ENCODE measurements around the gene ENC1.

The ENC1 gene

DNA sequence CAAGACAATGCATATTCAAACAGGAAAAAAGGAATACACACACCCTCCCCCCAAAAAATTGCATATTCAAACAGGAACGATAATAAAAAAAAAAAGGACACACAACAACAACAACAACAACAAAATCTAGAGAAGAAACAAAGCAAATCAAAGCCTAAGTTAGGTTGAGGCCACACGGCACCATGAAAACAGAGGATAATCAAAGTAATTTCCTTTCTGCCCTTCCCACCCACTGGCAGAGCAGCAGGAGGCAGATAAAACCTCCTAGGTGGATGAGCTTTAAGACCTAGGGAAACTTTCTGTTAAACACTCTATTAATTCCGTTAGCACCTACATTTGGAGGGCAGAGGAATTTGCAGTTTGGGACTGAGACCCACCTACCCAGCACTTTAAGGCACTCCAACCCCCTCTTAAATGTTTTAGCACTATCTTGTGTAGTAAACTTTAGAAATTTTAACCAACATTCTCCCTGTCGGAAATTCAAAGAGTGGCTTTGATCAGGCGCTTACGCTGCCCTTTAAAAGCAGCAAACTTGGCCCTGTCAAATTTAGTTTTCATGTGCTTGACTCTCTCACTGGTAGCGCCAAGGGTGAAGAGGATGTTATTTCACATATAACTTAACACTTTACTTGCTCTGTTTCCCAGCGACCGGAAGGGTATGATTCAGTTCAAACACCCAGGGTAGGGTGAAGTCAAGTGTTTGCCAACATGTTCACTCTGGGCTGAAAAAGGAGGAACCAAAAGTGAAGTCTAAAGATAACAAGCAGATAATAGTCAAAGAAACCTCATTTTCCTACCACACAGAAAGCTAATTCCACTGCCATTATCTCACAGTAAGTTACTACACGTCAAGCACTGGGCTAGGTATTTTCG, 9.2 kb downstream of the ENC1 start:
- DNase-seq (ENCODE audit: low read depth in 3 of 3) = no peak

DNA sequence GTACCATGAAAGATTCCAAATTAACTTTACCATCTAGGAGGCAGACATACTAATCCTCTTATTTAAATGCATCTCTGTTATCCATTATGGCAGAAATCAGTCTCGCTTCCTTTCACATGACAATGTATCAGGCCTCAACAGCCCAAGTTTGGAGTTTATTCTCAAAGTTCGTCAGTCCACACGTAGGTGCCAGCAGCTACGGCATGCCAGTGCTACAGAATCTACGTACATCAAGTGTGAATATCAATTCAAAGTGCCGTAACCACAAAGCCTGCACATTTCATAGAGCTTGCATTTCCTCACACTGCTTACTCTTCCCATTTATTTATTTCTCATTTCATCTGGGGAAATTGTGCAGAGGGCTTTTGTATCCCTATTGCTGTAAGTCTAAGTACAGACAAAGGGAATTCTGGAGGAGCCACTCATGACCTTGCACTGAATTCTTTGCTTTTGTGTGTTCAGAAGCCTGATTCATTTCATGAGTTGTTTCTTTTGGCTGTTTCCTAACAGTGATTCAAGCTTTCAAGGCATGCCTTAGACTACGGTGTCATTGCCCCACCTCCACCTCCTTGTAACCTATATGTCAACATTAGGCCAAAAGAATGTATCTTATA, 10.0 kb downstream of the ENC1 start:
- DNase-seq (ENCODE audit: low read depth in 3 of 3) = no peak

DNA sequence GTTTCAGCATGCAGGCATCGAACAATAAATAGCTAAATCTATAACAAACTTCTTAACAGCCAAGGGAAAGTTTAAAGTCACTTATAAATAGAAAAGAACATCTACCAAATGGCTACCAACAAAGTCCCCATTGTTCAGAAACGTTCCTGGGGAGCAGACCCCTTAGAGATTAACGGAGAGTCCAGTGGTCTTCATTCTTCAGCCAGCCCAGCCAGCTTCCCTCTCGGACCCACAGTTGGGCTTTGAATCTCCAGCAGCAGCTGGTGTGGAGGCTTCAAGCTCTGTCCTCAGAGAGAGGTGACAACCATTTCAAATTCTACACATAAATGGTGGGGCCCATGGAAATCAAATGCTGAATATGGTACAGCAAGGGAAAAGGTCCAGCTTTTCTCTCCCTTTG, 11.2 kb downstream of the ENC1 start:
- no peak for DNase-seq (ENCODE audit: low read depth in 3 of 3)

DNA sequence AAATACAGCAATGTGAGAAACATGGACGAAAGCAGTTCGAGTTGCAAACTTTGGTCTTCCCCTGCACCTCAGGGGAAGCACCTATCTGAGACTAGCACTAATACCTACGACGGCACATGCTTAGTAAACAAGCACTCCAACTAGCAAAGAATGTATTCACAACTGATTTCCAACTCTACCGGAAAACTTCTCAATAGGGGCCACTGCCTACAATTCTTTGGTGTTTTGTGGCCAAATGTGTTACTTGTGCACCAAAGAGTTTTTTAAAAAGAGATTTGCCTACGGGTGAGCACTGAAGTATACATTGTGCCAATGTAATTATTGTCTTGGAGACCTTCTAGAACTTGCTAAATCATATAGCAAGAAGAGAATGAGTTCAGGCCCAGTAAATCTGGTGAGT, 12.2 kb downstream of the ENC1 start:
- DNase-seq (ENCODE audit: low read depth in 3 of 3) = no peak

DNA sequence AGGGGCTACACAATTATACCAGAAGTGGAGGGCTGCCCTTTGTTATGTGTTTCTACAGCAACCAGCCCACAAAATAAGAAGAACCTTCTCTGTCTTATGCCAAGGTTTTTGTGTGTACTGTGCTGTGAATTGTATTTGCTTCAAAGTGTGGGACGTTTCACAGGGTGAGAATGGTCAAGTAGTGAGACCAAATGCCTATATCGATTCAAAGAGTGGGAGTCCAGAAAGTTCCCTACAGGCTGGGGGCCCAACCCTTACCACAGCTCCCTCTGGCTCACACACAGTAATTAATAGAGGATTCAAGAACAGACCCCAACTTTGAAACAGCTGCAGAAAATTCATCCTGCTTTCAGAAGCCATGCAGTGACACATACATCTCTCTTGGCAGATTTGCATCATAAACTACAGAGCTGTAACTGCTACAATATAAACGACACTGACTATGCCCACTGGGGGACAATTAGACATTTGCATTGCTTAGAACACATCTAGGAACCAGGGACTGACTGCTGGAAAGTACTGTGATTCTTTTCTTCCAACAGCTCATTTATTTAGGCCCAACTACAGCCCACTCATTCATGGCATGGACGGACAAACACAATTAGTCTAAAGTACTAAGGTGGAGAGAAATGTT, 12.8 kb downstream of the ENC1 start:
- DNase-seq (ENCODE audit: low read depth in 3 of 3) = no peak

DNA sequence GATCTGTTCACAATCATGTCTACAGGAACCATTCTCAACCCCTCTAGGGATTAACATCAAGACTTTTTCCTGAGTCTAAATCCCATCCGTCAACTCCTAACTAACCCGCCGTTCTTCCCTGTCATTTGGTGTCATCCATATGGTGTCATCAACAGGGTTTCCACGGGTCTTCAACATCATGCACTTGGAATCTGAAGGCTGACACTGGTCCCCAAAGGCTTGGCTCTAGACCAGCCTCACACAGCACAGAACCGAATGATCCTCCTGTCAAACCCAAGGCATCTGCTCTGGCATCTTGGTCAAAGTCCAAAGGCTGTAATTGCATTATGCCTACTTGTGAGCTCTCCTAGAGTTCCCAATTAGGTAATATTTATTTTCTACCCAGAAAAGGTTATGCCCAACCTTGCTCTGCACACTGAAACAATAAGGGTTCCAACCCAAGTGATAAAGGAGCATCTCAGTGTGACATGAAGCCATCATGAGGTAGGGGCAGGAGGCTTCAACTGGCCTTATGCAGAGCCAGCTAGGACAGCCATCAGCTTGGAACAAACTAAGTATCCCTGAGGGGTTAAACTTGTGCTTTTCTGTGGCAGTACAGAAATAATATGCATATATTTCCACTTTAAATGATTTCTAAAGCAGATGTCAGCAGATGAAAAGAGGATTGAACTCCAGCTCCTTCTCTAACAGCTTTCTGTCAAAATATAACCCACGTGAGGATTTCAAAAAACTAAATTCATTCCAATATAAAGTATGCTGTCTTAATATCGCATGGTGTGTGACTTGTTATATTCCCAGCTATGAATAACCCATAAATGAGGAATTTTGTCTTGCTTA, 13.9 kb downstream of the ENC1 start:
- no peak for DNase-seq (ENCODE audit: low read depth in 3 of 3)

DNA sequence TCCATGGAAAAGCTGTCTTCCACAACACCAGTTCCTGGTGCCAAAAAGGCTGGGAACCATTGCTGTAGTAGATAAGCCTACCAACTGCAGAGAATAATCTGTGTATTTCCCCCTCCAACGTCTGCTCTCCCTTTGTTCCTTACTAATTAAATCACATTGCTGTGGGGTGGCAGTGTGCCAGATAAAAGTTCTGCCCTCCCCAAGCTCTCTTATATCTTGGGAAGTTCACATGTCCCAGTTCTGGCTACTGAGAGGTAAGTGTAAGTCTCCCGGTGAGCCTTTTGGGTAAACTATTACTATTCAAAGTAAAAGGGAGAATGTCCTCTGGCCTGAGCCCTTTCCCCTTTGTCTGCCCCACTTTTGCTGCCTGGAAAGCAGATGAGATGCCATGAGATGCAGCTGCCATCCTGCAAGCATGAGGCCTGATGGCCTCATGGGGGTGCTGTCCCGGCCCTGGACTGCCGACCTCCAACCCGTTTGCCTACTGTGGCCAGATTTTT, 14.7 kb downstream of the ENC1 start:
- DNase-seq (ENCODE audit: low read depth in 3 of 3) = no peak

DNA sequence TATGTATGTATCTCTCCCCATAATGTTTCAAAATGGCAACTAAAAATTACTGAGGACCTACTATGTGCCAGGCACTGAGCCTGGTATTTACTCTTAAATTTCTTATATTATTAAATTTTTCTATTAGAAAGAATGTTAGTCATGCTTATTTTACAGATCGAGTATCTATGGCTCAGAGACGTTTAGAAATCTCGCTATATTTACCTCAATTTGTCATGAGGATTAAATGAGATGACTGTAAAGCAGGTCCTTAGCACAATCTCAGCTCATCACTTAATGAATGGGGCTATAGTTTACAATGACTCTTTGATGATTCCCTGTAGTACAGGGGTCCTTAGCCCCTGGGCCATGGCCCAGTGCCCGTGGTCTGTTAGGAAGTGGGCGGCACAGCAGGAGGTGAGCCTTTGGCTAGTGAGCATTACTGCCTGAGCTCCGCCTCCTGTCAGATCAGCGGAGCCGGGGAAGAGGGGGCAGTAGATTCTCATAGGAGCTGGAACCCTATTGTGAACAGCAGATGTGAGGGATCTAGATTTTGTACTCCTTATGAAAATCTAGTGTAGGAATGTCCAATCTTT, 15.5 kb downstream of the ENC1 start:
- no peak for DNase-seq (ENCODE audit: low read depth in 3 of 3)

DNA sequence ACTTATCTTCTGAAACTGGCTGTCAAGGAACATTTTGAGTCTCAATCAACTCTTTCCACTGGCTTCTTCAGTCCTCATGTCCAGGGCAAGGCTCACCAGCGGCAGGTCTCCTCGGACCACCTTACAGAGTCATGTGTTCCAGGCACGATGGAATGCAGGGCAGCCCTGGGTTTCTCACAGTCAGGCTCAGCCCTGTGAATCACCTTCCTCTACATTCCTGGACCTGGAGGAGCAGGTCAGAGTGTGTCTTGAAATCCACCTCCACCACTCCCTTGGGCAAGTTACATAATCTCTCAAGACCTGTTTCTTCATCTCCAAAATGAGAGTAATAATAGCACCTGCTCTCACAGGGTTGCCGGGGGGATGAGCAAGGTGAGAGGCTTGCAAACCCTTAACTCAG, 16.0 kb downstream of the ENC1 start:
- DNase-seq (ENCODE audit: low read depth in 3 of 3) = no peak

DNA sequence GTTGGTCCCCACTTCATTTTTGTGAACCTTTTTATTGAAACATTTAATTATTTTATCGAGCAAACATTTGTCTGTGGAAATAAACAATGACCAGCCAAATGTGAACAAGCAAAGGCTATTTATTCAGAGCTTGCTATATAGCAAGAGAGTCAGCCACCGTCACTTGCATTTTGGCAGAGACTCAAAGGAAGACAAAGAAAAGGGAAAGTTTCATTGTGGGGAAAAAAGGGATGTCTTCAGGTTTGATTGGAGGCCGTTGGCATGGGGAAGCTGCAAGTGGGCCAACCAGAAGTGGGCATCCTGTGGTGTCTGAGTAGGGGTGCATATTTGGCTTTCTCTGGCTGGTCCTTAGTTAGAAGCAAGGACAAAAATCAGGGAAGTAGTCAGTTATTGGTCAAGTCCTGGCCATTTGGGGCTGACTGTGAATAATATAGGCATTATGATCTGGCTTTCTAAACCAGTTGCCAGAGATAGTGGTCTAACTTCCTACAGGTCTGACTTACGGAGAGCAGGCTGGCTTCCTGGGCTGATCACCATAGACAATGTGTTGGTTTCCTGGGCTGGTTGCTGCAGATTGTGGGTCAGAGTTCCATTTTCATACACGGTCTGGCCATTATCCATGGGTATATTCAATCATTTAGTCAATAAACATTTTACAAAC, 16.6 kb downstream of the ENC1 start:
- DNase-seq (ENCODE audit: low read depth in 3 of 3) = no peak

DNA sequence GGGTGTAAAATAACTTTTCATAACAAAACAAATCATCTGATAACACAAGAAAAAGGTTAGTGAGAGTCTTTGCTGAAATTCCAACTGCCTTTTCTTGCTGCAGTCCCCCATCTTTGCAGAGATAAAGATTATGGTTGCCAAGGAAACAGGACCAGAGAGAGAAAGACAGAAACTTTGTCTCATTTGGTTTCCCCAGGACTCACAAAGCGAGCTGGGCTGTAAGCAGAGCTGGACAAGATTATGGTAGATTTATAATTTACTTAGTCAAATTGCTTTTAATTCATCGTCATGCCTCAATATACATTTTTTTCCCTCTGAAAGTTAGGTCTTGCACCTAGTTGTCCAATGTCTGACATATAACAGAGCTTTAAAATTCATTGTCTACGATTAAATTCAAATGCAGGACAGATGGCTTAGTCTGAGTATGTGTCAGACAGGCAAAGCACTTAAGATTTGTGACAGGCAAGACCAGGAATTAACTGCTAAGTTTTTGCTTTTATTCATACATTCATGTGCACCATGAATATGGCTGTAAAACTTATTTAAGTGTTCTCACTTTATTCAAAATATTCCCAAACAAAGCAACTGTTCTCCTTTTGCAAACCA, 17.4 kb downstream of the ENC1 start:
- DNase-seq (ENCODE audit: low read depth in 3 of 3) = no peak

DNA sequence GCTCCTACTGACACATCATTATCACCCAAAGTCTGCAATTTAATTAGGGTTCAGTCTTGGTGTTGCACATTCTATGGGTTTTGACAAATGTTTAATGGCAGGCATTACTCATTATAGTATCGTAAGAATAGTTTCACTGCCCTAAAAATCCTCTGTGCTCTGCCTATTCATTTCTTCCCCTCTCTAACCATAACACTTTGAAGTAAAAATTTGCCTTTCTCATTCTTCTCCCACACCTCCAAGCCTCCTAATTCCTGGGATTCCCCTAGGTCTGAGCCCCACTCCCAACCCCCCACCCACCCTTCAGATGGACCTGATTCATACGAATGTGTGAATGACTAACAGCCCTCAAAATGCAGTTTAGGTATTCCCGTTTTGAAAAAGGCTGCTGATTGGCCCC, 18.4 kb downstream of the ENC1 start:
- no peak for DNase-seq (ENCODE audit: low read depth in 3 of 3)

DNA sequence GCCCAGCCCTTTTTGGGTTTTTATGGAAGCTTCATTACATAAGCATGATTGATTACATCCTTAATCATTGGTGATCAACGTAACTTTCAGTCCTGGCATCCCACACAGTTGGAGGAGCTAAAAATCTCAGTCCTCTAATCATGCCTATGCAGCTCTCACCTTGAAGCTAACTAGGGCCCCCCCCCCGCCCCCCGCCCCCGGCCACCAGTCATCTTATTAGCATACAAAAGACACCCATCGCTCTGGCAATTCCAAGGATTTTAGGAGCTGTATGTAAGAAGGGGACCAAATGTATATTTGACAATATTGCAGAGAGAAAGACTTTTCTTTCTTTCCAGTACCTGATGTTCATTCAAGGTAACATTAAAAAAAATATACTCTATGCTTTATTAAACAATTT, 19.0 kb downstream of the ENC1 start:
- DNase-seq (ENCODE audit: low read depth in 3 of 3) = no peak

DNA sequence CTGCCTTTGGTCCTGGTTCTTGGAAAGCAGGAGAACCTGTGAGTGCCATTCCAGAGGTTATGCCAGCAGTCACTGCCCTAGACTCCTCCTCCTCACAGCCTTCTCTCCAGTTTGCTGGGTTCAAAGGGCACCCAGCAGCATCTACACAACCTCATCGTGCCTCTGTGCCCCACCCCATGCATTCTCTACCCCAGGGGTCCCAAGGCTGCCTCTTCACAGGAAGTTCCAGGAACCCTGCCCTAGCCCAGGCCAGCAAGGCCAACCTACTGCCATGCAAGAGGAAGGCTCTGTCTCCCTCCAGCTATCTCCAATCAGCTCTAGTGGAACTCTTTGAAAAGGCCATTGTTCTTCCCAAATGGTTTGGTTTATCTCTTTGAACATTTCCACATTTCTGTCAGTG, 21.2 kb downstream of the ENC1 start:
- DNase-seq (ENCODE audit: low read depth in 3 of 3) = no peak

DNA sequence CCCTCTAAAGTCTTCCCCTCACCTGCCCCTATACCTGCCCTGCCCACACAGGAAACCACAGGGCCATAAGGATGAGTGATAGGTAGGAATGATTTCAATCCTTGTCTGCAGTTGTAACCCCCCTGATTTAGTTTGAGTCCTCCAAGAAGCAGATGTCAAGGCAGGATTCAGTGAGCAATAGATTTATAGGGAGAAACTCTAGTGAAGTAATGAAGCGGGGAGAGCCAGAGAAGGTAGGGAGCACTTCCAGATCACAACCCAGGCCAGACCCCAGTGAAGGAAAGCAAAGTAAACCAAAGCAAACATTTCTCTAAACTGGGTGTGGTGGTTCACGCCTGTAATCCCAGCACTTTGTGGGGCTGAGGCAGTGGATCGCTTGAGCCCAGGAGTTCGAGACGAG, 22.4 kb downstream of the ENC1 start:
- DNase-seq (ENCODE audit: low read depth in 3 of 3) = no peak

DNA sequence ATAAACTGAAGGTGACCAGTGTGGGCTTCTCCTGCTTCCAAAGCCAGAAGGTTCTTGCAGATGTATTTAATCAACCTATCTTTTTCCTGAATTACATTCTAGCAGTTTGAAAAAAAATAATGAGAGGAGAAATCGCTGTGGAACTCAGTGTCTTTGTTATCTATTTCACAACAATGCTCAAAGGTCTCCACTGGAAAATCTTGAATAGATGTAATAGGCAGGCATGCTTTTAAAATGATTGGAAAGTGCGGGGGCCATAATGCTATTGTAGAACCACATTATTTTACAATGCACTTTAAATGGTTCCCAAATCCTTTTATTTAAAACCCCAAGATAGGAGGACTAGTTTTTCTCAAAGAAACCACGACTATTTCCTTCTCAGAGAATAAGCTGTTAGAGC, 23.3 kb downstream of the ENC1 start:
- DNase-seq (ENCODE audit: low read depth in 3 of 3) = no peak

DNA sequence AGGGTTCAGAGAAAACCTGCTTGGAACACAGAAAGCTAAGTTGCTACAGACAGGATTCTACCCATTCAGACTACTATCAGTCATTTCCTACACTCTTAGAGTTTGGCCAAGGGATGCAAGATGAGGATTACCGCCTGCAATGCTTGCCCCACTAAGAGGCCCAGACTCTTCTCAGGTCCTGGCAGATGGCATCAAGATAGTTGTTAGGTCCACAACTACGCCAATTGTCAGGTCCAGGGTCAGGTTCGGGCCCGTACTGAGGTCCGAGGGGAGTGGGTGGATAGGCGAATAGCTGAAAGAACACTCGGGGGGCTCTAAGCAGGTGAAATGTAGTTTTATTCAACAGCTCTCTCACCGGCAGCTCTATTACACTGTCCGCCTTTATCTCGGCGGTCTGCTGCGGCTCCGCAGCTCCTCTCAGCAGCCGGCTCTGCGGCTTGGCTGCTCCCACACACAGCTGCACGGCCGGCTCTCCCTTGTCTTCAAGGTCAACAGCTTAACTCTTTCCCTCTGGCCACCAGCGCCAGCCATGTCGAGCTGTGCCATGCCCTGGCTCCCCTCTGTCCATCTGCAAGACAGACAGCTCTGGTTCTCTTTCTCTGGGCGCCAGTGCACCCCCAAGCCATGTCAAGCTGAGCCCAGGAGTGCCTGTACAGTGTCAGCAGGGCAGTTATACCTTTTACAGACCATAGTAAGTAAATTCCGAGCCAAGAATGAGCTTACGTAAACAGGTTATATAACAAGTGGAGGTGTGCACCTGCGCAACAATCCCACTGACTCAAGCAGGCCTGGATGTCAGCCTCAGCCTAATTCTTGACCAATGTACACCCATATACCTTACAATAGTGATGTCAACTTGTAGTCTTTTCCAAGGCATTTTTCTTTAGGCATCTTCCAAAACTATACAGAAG, 24.0 kb downstream of the ENC1 start:
- no peak for DNase-seq (ENCODE audit: low read depth in 3 of 3)

DNA sequence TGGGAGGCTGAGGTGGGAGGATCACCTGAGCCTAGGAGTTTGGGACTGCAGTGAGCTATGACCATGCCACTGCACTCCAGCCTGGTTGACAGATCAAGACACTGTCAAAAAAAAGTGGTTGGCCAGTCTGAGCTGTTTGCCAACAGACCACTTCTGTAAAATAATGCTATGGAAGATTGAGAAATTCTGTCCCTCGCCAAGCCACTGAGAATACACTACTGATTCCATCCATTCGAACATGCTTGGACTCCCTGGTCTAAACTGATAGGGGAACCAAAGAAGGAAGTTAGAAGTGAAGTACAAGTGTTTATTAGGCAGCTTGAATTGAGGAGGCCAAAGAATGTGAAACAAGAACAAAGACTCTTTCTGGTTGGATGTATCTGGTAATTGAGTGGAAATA, 27.2 kb downstream of the ENC1 start:
- no peak for DNase-seq (ENCODE audit: low read depth in 3 of 3)

DNA sequence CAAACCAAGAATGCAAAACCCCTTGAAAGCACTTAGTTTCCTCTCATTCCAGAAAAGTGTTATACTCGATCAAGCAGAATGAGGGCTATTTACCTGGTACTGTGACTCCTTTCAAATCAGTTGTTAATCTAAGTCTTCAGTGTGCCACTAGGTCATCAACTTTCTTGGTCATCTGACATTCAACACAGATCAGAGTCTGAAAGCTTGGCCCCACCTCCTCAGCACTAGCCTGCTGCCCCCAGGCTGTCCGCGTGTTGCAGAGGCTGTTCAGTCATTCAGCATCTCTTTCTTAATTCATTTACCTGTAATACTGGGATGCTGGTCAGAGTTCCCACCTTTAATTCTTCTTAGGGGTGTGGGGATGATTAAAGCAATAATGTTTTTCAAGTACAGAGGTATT, 28.5 kb downstream of the ENC1 start:
- DNase-seq (ENCODE audit: low read depth in 3 of 3) = no peak

Measured in stimulated activated CD4-positive, alpha-beta T cell treated with anti-CD3 and anti-CD28 coated beads, TNF-alpha, amount 100 ng/mL, for 48 hours (primary cell).